ENCODE data around the gene ZNF112. TPM values are rescaled to one million over a fixed set of nuclear protein-coding genes. Genes with fewer than 3 reads are reported as not detected.
A peak's percentile ranks its signal among the peaks of the same experiment; 100 is the strongest.

Gene ZNF112
- total and polyA plus RNA-seq, 7 experiments from 2014 or later, result 0.16 to 0.40 (median 0.17) TPM; not detected in 4

- Mint-ChIP-seq H3K27me3 (peaks cover 0 to 3% (median 0%) of the 10 kb centered on the region in 5 donors), H3K9me3 (peaks cover 0 to 61% (median 16%) of the 10 kb centered on the region in 11 donors), H3K4me1 (peaks cover 5 to 34% (median 27%) of the 10 kb centered on the region in 7 donors), H3K36me3 (peaks cover 16 to 46% (median 40%) of the 10 kb centered on the region in 5 donors), H3K27ac (no peak overlapping the region), H3K4me3 (peak overlapping the region; percentile 7 to 94 (median 91))
- H3K9me3 ChIP-seq (ENCODE audit: control insufficient read depth in 2 of 3, low read length in 3 of 3), result no peaks in the 10 kb centered on the region
- intact Hi-C loops (cut with micrococcal nuclease), result loop anchor here (10.0 kb wide), 2 partner anchors 139 to 319 kb away; partner anchors contain the start of genes ZNF155 (in 1 of the 2) and ZNF226 (in 1 of the 2)
- POLR2A ChIA-PET, result interaction anchor here (1.2 kb wide), 1 partner anchor 96 kb away, joined by 3 read pairs; no protein-coding TSS in a partner anchor
- H3K36me3 ChIP-seq (ENCODE audit: control insufficient read depth in 2 of 3, insufficient read depth in 3 of 3, low read length in 3 of 3), result peaks cover 6 to 42% (median 8%) of the 10 kb centered on the region in 3 experiments
- peaks cover 10 to 12% of the 10 kb centered on the region in 2 donors for H3K4me1 ChIP-seq (ENCODE audit: control insufficient read depth in 2 of 2, insufficient read depth in 2 of 2, low read length in 2 of 2)
- DNase-seq (no peak), ATAC-seq (no peak)
- CTCF ChIA-PET, result no interaction called here
- no peaks in the 10 kb centered on the region for H3K27me3 ChIP-seq (ENCODE audit: control insufficient read depth in 2 of 2, insufficient read depth in 2 of 2, low read length in 2 of 2)
- no peak overlapping the region for H3K27ac ChIP-seq (ENCODE audit: low read depth, low read length)
- H3K4me3 ChIP-seq (ENCODE audit: low read length), result no peak overlapping the region
These were observed 53.2 kb downstream of the ZNF112 start for GRCh38 chr19:44303320-44303719.

- Mint-ChIP-seq H3K4me1 (no peaks in the 10 kb centered on the region), H3K4me3 (no peak overlapping the region), H3K27me3 (no peaks in the 10 kb centered on the region), H3K9me3 (peaks cover 22 to 98% (median 78%) of the 10 kb centered on the region in 11 donors), H3K36me3 (peaks cover 33 to 57% (median 49%) of the 10 kb centered on the region in 5 donors), H3K27ac (no peak overlapping the region)
- no peaks in the 10 kb centered on the region for H3K4me1 ChIP-seq (ENCODE audit: control insufficient read depth in 2 of 2, insufficient read depth in 2 of 2, low read length in 2 of 2)
- H3K27ac ChIP-seq (ENCODE audit: low read depth, low read length), result no peak overlapping the region
- ATAC-seq (no peak), DNase-seq (no peak)
- no peak overlapping the region for H3K4me3 ChIP-seq (ENCODE audit: low read length)
- no peaks in the 10 kb centered on the region for H3K27me3 ChIP-seq (ENCODE audit: control insufficient read depth in 2 of 2, insufficient read depth in 2 of 2, low read length in 2 of 2)
- peaks cover 9 to 86% (median 21%) of the 10 kb centered on the region in 3 experiments for H3K9me3 ChIP-seq (ENCODE audit: control insufficient read depth in 2 of 3, low read length in 3 of 3)
- ChIA-PET POLR2A (no interaction called here), CTCF (no interaction called here)
- intact Hi-C loops (cut with micrococcal nuclease), result no loop called here
- H3K36me3 ChIP-seq (ENCODE audit: control insufficient read depth in 2 of 3, insufficient read depth in 3 of 3, low read length in 3 of 3), result peaks cover 14 to 31% (median 22%) of the 10 kb centered on the region in 3 experiments
These were observed 71.5 kb downstream of the ZNF112 start for GRCh38 chr19:44284968-44285367.

- Histone ChIP-seq H3K27me3 (ENCODE audit: control insufficient read depth in 2 of 2, insufficient read depth in 2 of 2, low read length in 2 of 2) (no peaks in the 10 kb centered on the region), H3K4me3 (ENCODE audit: low read length) (no peak overlapping the region), H3K4me1 (ENCODE audit: control insufficient read depth in 2 of 2, insufficient read depth in 2 of 2, low read length in 2 of 2) (no peaks in the 10 kb centered on the region), H3K9me3 (ENCODE audit: control insufficient read depth in 2 of 3, low read length in 3 of 3) (peaks cover 9 to 81% (median 15%) of the 10 kb centered on the region in 3 experiments), H3K36me3 (ENCODE audit: control insufficient read depth in 2 of 3, insufficient read depth in 3 of 3, low read length in 3 of 3) (peaks cover 0 to 10% (median 4%) of the 10 kb centered on the region in 3 experiments), H3K27ac (ENCODE audit: low read depth, low read length) (no peak overlapping the region)
- no peak for ATAC-seq
- intact Hi-C loops (cut with micrococcal nuclease), result no loop called here
- DNase-seq, result no peak
- peaks cover 18 to 98% (median 75%) of the 10 kb centered on the region in 11 donors for H3K9me3 Mint-ChIP-seq
- POLR2A ChIA-PET, result no interaction called here
- H3K4me3 Mint-ChIP-seq, result no peak overlapping the region
- no peaks in the 10 kb centered on the region for H3K27me3 Mint-ChIP-seq
- H3K4me1 Mint-ChIP-seq, result no peaks in the 10 kb centered on the region
- H3K36me3 Mint-ChIP-seq, result peaks cover 18 to 52% (median 45%) of the 10 kb centered on the region in 5 donors
- CTCF ChIA-PET, result no interaction called here
- no peak overlapping the region for H3K27ac Mint-ChIP-seq
These were observed 73.6 kb downstream of the ZNF112 start for GRCh38 chr19:44282846-44283245.

GRCh38 chr19:44280916-44281315 lies 75.6 kb downstream of the ZNF112 start:
- H3K27ac Mint-ChIP-seq, result no peak overlapping the region
- peaks cover 14 to 98% (median 71%) of the 10 kb centered on the region in 11 donors for H3K9me3 Mint-ChIP-seq
- H3K36me3 Mint-ChIP-seq, result peaks cover 12 to 52% (median 47%) of the 10 kb centered on the region in 5 donors
- H3K9me3 ChIP-seq (ENCODE audit: control insufficient read depth in 2 of 3, low read length in 3 of 3), result peaks cover 0 to 79% (median 10%) of the 10 kb centered on the region in 3 experiments
- H3K27ac ChIP-seq (ENCODE audit: low read depth, low read length), result no peak overlapping the region
- DNase-seq (no peak), ATAC-seq (no peak)
- H3K4me1 Mint-ChIP-seq, result no peaks in the 10 kb centered on the region
- ChIA-PET POLR2A (no interaction called here), CTCF (no interaction called here)
- H3K4me3 Mint-ChIP-seq, result no peak overlapping the region
- no peaks in the 10 kb centered on the region for H3K27me3 ChIP-seq (ENCODE audit: control insufficient read depth in 2 of 2, insufficient read depth in 2 of 2, low read length in 2 of 2)
- H3K27me3 Mint-ChIP-seq, result no peaks in the 10 kb centered on the region
- no peaks in the 10 kb centered on the region for H3K36me3 ChIP-seq (ENCODE audit: control insufficient read depth in 2 of 3, insufficient read depth in 3 of 3, low read length in 3 of 3)
- H3K4me1 ChIP-seq (ENCODE audit: control insufficient read depth in 2 of 2, insufficient read depth in 2 of 2, low read length in 2 of 2), result no peaks in the 10 kb centered on the region
- no peak overlapping the region for H3K4me3 ChIP-seq (ENCODE audit: low read length)
- intact Hi-C loops (cut with micrococcal nuclease), result no loop called here

GRCh38 chr19:44278181-44278690 lies 78.2 kb downstream of the ZNF112 start:
- H3K27ac ChIP-seq (ENCODE audit: low read depth, low read length), result no peak overlapping the region
- peaks cover 0 to 8% (median 0%) of the 10 kb centered on the region in 3 experiments for H3K36me3 ChIP-seq (ENCODE audit: control insufficient read depth in 2 of 3, insufficient read depth in 3 of 3, low read length in 3 of 3)
- Mint-ChIP-seq H3K4me1 (no peaks in the 10 kb centered on the region), H3K4me3 (no peak overlapping the region), H3K9me3 (peaks cover 18 to 98% (median 64%) of the 10 kb centered on the region in 11 donors), H3K27ac (no peak overlapping the region), H3K36me3 (peaks cover 23 to 68% (median 59%) of the 10 kb centered on the region in 5 donors), H3K27me3 (no peaks in the 10 kb centered on the region)
- no peaks in the 10 kb centered on the region for H3K27me3 ChIP-seq (ENCODE audit: control insufficient read depth in 2 of 2, insufficient read depth in 2 of 2, low read length in 2 of 2)
- intact Hi-C loops (cut with micrococcal nuclease), result no loop called here
- CTCF ChIA-PET, result no interaction called here
- DNase-seq, result no peak
- POLR2A ChIA-PET, result no interaction called here
- no peak for ATAC-seq
- H3K4me3 ChIP-seq (ENCODE audit: low read length), result no peak overlapping the region
- peaks cover 0 to 72% (median 12%) of the 10 kb centered on the region in 3 experiments for H3K9me3 ChIP-seq (ENCODE audit: control insufficient read depth in 2 of 3, low read length in 3 of 3)
- H3K4me1 ChIP-seq (ENCODE audit: control insufficient read depth in 2 of 2, insufficient read depth in 2 of 2, low read length in 2 of 2), result no peaks in the 10 kb centered on the region

GRCh38 chr19:44277331-44277730 lies 79.1 kb downstream of the ZNF112 start:
- H3K9me3 Mint-ChIP-seq, result peaks cover 20 to 98% (median 65%) of the 10 kb centered on the region in 11 donors
- H3K4me3 Mint-ChIP-seq, result no peak overlapping the region
- no peak overlapping the region for H3K27ac Mint-ChIP-seq
- peaks cover 28 to 71% (median 62%) of the 10 kb centered on the region in 5 donors for H3K36me3 Mint-ChIP-seq
- H3K27ac ChIP-seq (ENCODE audit: low read depth, low read length), result no peak overlapping the region
- no peaks in the 10 kb centered on the region for H3K27me3 Mint-ChIP-seq
- no peak overlapping the region for H3K4me3 ChIP-seq (ENCODE audit: low read length)
- intact Hi-C loops (cut with micrococcal nuclease), result no loop called here
- peaks cover 0 to 69% (median 12%) of the 10 kb centered on the region in 3 experiments for H3K9me3 ChIP-seq (ENCODE audit: control insufficient read depth in 2 of 3, low read length in 3 of 3)
- CTCF ChIA-PET, result no interaction called here
- no peaks in the 10 kb centered on the region for H3K27me3 ChIP-seq (ENCODE audit: control insufficient read depth in 2 of 2, insufficient read depth in 2 of 2, low read length in 2 of 2)
- DNase-seq (no peak), ATAC-seq (no peak)
- POLR2A ChIA-PET, result no interaction called here
- no peaks in the 10 kb centered on the region for H3K4me1 ChIP-seq (ENCODE audit: control insufficient read depth in 2 of 2, insufficient read depth in 2 of 2, low read length in 2 of 2)
- no peaks in the 10 kb centered on the region for H3K4me1 Mint-ChIP-seq
- peaks cover 0 to 8% (median 0%) of the 10 kb centered on the region in 3 experiments for H3K36me3 ChIP-seq (ENCODE audit: control insufficient read depth in 2 of 3, insufficient read depth in 3 of 3, low read length in 3 of 3)

All from naive thymus-derived CD4-positive, alpha-beta T cell (primary cell).